ENCODE results near the gene METTL27.
A peak's percentile ranks its signal among the peaks of the same experiment; 100 is the strongest.

The METTL27 gene

DNA sequence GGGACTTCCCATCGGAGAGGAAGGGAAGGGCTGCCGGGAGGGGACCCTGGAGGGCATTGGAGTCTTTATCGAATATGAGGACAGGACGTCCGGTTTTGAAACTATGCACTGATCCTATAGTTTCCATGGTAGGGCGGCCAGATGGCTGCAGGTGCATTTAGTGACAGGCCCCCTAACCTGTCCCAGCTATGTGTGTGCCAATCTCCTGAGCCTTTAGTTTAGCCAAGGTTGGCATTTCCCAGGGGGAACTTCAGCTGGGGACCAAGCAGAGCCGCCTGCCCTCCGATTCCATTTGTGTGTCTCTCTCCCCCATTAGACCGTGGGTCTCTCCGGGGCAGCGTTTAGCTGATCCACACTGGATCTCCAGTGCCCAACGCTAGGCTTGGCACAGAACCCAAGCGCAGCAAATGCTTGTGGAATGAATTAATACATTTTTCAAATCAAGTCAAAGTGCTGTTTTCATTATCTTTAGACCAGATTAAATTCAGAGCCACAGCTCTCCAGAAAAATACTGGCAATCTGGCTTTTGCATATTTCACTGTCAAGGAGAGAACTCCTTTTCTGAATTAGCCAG, 38.5 kb upstream of the METTL27 start:
- TF ChIP-seq JUND (IDR thresholded peaks at IDR 0.05; ENCODE audit: low read depth) = no peak
- no peak for DNase-seq (ENCODE audit: low read depth in 1 of 2, low spot score in 1 of 2)
- in situ Hi-C loops (cut with HindIII; ENCODE audit: low pct_unique_long_range_greater_than_20kb, low sequenced_read_pairs) = no loop called here

DNA sequence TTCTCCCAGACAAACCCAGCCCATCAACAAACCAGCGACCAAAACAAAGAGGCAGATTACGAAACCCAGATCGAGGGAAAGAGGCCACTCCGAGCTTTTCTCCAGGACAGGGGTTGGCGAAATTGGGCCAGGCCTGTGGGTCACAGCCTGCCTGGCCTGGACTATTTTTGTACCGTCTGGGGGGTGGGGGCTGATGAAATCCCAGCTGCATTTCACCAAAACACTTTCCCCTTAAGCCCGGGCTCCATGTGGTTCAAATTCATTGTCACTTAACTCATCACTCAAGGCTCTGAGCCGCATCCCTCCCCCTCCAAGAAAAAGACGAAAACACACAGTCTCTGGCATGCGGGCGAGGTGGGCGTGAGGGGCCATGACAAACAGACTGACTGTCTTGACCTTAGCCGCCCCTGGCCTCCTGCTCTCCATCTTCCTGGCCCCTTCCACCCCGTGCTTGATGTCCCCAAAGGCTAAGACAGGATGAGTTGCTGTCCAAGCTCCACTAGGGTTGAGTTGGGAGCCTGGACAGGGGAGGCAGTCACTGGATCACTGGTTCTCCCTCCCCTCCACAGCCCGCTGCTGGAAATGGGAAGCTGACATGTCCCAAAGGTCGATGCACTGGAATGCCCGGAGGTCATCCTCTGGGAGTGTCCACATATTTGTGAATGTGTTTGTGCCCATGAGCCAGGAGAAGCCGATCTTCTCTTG, 37.8 kb upstream of the METTL27 start:
- TF ChIP-seq JUND (IDR thresholded peaks at IDR 0.05; ENCODE audit: low read depth) = no peak
- DNase-seq (ENCODE audit: low read depth in 1 of 2, low spot score in 1 of 2) = peak in 1 of 2 experiments; percentile 35

DNA sequence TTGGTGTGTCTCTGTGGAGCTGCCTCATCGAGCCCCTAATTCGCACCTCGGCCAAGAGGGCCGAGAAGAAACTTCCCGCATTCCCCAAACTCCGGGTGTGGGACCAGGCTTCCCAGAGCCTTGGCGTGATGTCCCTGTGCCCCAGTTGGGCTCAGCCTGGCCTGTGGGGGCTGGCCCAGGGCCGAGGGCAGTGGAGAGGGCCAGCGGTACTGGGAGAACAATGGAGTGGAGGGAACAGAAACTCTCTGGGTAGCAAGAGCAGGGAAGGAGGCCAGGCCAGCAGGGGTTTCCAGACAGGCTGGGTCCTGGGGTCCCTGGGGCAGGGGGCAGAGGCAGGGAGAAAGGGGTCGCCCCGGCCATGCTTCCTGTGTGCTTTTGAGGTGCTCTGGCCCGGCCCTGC, 34.7 kb upstream of the METTL27 start:
- no peak for TF ChIP-seq JUND (IDR thresholded peaks at IDR 0.05; ENCODE audit: low read depth)
- in situ Hi-C loops (cut with HindIII; ENCODE audit: low pct_unique_long_range_greater_than_20kb, low sequenced_read_pairs) = no loop called here
- DNase-seq (ENCODE audit: low read depth in 1 of 2, low spot score in 1 of 2) = no peak

More for the DNA sequence above, 37.8 kb upstream of the METTL27 start:
- in situ Hi-C loops (cut with HindIII; ENCODE audit: low pct_unique_long_range_greater_than_20kb, low sequenced_read_pairs) = no loop called here

DNA sequence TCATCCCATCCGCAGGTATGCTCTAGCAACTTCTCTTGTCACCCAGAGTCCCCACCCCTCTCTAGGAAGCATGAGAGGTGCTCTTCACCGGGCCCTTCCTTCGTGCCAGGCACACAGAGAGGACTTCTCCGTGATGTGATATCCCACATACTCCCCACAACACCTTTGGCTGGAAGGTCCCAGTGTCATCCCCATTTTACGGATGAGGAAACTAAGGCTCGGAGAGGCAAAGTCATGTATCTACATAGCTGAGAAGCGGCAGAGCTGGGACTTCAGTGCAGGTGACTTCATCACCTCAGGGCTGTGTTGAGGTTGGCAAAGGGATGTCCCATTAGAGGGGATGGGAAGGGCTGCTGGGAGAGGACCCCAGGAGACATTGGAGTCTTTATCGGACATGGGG, 34.0 kb upstream of the METTL27 start:
- in situ Hi-C loops (cut with HindIII; ENCODE audit: low pct_unique_long_range_greater_than_20kb, low sequenced_read_pairs) = no loop called here
- TF ChIP-seq JUND (IDR thresholded peaks at IDR 0.05; ENCODE audit: low read depth) = no peak

DNA sequence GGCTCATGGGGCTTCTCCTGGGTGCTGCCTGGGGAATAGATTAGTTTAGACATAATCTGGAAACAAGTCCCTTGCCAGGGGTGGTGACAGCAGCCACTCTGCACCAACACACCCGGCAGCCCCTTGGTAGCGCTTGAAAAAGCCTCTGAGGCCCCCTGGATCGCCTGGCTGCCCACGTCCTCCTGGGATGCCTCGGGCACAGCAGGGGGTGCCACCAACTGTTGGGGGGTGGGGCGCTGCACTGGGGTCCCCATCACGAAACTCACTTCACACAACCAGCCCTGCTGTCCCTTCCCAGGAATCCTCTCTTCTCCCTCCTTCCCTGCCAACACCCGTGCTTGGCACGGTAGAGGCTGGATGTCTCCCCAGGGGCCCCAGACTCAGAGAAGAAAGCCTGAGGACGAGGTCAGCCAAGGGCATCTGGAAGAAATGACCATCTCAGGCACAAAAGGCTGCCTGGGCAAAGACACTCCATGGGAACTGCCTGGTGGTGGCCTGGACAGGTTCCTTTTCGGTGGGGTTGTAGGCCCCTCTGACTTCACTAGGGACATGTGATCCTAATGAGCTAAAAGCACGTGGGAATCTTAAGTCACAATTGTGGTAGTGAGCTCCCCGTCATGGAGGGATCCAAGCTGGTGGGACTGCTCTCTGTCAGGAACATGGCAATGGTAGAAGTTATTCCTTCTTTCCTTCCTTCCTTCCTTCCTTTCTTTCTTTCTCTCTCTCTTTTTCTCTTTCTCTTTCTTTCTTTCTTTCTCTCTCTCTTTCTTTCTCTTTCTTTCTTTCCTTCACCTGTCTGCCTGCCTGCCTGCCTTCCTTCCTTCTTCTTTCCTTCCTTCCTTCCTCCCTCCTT, 30.0 kb upstream of the METTL27 start:
- TF ChIP-seq JUND (IDR thresholded peaks at IDR 0.05; ENCODE audit: low read depth) = no peak
- in situ Hi-C loops (cut with HindIII; ENCODE audit: low pct_unique_long_range_greater_than_20kb, low sequenced_read_pairs) = no loop called here
- DNase-seq (ENCODE audit: low read depth in 1 of 2, low spot score in 1 of 2) = no peak

More for the DNA sequence above, 34.0 kb upstream of the METTL27 start:
- no peak for DNase-seq (ENCODE audit: low read depth in 1 of 2, low spot score in 1 of 2)

DNA sequence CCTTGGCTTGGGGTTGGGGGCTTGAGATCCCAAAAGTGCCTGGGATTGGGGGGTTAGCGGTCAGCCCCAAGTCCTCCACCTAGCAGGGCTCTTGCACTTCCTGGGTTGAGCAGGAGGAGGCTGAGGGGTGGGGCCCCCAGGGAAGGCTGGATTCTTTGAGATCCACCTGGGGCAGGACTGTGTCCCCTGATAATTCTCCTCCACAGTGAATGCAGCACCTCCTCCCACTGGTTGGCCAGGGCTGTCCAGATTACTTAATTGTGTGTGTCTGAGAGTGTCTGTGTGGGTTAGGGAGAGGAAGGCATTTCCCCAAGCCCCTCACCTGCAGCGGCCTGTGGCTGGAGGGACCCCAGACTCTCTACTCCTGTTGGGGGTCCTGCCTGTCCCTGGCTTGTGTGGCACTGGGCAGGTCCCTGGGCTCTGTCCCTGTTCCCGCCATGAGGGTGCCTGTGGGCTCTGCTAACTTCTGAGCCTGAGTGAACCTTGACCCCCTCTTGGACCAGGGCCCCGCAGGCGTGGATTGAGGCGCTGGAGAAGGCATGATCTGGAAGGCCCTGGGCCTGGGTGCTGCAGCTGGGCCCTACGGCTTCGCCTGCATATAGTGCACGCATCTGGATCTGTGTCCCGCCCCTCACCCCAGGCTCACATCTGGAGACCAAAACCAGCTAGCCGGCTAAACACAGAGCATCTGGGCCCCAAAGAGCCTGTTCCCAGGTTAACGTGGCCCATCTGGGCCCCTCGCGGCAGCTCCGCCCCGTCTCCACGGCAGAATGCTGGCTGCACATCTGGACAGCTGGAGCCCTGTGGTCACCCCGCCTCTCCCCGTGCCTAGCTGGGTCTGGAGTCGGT, 29.1 kb upstream of the METTL27 start:
- no peak for DNase-seq (ENCODE audit: low read depth in 1 of 2, low spot score in 1 of 2)
- in situ Hi-C loops (cut with HindIII; ENCODE audit: low pct_unique_long_range_greater_than_20kb, low sequenced_read_pairs) = no loop called here
- TF ChIP-seq JUND (IDR thresholded peaks at IDR 0.05; ENCODE audit: low read depth) = no peak

DNA sequence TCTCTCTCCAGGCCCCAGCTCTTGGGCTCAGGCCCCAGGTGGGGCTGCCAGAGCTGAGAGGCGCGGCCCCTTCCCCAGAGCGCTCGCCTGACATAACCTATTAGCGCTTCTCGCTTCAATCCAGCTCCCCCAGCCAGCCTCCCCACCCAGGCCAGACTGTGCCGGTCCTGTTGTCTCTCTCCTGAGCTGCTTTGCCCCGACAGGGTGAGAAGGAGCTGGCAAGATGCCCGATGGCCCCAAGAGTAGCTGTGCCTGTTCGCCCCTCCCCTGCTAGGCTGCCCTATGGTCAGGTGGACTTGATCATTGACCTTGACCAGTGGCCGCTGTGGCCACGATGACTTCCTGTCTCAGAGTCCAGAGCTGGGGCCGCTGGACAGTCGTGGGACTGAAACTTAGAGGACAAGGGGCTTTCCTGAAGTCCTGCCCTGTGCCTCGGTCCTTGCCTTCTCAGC, 27.8 kb upstream of the METTL27 start:
- DNase-seq (ENCODE audit: low read depth in 1 of 2, low spot score in 1 of 2) = no peak
- no peak for TF ChIP-seq JUND (IDR thresholded peaks at IDR 0.05; ENCODE audit: low read depth)
- in situ Hi-C loops (cut with HindIII; ENCODE audit: low pct_unique_long_range_greater_than_20kb, low sequenced_read_pairs) = no loop called here

DNA sequence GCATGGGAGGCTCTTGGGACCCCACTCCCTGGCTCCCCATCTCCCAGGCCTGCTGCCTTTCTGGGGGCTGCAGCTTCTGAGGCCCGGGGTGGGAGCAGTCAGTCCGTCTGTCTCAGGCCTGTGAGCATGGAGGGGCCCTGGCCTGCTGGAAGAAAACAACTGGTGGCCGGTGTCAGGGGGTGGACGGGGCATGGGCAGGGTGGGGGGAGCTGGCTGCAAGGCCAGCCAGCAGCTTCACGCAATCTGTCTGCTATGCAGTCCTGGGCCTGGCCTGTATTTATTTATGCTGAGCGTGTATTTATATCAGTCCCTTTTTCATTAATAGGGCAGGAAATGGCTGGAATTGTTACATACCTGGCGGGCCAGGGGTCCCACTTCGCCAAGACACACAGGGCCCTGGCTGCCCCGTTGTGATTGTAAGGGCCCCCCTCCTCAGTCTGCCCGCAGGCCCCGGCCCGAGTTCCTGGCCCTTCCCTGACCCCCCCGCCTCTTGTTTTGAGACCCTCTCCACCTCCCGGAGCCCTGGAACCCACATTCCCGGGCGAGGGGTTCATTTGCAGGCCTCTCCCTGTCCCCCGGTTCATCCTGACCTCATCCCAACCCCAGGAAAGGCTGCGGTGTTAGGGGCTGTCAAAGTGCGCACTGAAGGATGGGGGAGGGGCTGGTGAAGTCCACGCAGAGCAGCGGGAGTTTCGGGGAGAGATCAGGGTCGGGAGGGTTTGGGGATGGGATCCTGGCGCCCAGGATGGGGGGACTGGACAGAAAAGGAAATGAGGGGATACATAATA, 26.9 kb upstream of the METTL27 start:
- no peak for TF ChIP-seq JUND (IDR thresholded peaks at IDR 0.05; ENCODE audit: low read depth)
- in situ Hi-C loops (cut with HindIII; ENCODE audit: low pct_unique_long_range_greater_than_20kb, low sequenced_read_pairs) = no loop called here

DNA sequence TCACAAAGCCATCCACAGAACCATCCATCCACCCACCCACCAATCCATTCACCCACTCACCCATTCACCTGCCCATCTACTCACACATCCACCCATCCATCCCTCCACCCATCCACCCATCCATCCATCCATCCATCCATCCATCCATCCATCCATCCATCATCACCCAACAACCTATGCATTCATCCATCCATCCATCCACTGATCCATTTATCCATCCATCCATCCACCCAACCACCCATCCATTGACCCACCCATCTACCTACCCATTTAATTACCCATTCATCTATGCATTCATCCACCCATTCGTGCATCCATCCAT, 24.1 kb upstream of the METTL27 start:
- in situ Hi-C loops (cut with HindIII; ENCODE audit: low pct_unique_long_range_greater_than_20kb, low sequenced_read_pairs) = no loop called here
- no peak for DNase-seq (ENCODE audit: low read depth in 1 of 2, low spot score in 1 of 2)
- TF ChIP-seq JUND (IDR thresholded peaks at IDR 0.05; ENCODE audit: low read depth) = no peak

More for the DNA sequence above, 26.9 kb upstream of the METTL27 start:
- no peak for DNase-seq (ENCODE audit: low read depth in 1 of 2, low spot score in 1 of 2)

DNA sequence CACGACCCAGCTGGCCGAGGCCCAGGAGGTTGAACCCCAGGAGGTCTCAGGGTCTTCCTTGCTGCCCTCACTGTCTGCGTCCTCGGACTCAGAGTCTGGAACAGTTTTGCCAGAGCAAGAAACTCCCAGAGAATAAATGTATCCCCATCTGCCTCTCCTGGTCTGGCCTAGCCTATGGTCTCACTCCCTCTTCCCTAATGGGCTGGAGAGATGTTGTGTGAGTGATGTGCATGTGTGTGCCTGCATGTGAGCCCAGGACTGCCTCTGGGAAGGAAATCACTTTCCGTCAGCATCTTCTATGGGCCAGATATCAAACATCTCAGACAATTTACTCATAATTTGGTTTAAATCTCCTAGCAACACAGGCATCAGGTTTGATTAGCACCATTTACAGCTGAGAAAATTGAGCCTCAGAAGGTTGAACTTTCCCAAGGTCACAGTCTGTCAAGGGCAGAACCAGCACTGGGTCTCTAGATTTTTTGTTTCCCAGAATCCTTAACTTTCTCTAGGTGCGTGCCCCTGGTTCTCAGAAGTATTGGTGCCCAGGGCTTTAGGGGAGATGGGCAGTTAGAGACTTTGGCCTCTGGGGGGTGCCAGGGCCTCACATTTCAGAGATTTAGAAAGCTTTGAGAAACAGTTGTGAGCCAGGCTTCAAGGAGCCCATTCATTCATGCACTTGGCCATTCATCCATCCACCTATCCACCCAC, 23.6 kb upstream of the METTL27 start:
- in situ Hi-C loops (cut with HindIII; ENCODE audit: low pct_unique_long_range_greater_than_20kb, low sequenced_read_pairs) = no loop called here
- no peak for TF ChIP-seq JUND (IDR thresholded peaks at IDR 0.05; ENCODE audit: low read depth)
- DNase-seq (ENCODE audit: low read depth in 1 of 2, low spot score in 1 of 2) = peak; percentile 61 to 83
